HEK293 (cell line): ENCODE measurements around the gene CDCA5.

Experiments used
- BCL11A ChIP-seq: fragments of 450-650 bp; formaldehyde crosslinking; IDR thresholded peaks from 2 replicates; pipeline ENCODE4 v1.5.1; 2016; ENCODE audit warnings: low read depth, missing biosample characterization, missing genetic modification characterization
- CTCF ChIP-seq: fragments of 450-650 bp; formaldehyde crosslinking; IDR thresholded peaks from 2 replicates; pipeline ENCODE4 v1.5.1; 2016; ENCODE audit warnings: missing biosample characterization, missing genetic modification characterization
- ELK4 ChIP-seq: IDR thresholded peaks from 2 replicates; pipeline ENCODE4 v1.6.1; 2011; ENCODE audit warnings: mild to moderate bottlenecking, low read depth, low read length, borderline replicate concordance
- FEZF1 ChIP-seq: fragments of 450-650 bp; formaldehyde crosslinking; IDR thresholded peaks from 2 replicates; pipeline ENCODE4 v1.5.1; 2016; ENCODE audit warnings: missing biosample characterization, missing genetic modification characterization
- HIC1 ChIP-seq: fragments of 450-650 bp; formaldehyde crosslinking; IDR thresholded peaks from 2 replicates; pipeline ENCODE4 v1.5.1; 2016; ENCODE audit warnings: missing biosample characterization, missing genetic modification characterization
- HOXA7 ChIP-seq: sonication (generic); formaldehyde crosslinking; IDR thresholded peaks from 2 replicates; pipeline ENCODE4 v1.8.1; 2022; ENCODE audit warnings: missing genetic modification reagents, borderline replicate concordance
- HOXD13 ChIP-seq: sonication (generic); formaldehyde crosslinking; IDR thresholded peaks from 2 replicates; pipeline ENCODE4 v1.8.0; 2022; ENCODE audit warnings: missing genetic modification reagents, borderline replicate concordance
- KLF17 ChIP-seq: fragments of 450-650 bp; formaldehyde crosslinking; IDR thresholded peaks from 2 replicates; pipeline ENCODE4 v1.5.1; 2016; ENCODE audit warnings: missing biosample characterization, missing genetic modification characterization
- PRDM1 ChIP-seq: fragments of 450-650 bp; formaldehyde crosslinking; IDR thresholded peaks from 2 replicates; pipeline ENCODE4; 2016; ENCODE audit warnings: missing biosample characterization, missing genetic modification characterization
- PRDM10 ChIP-seq: fragments of 450-650 bp; formaldehyde crosslinking; IDR thresholded peaks from 2 replicates; pipeline ENCODE4 v1.5.1; 2016; ENCODE audit warnings: missing biosample characterization, missing genetic modification characterization
- PRDM2 ChIP-seq: fragments of 450-650 bp; formaldehyde crosslinking; IDR thresholded peaks from 2 replicates; pipeline ENCODE4 v1.5.1; 2016; ENCODE audit warnings: missing biosample characterization, missing genetic modification characterization, borderline replicate concordance
- SP2 ChIP-seq: fragments of 450-650 bp; formaldehyde crosslinking; IDR thresholded peaks from 2 replicates; pipeline ENCODE4 v1.5.1; 2016; ENCODE audit warnings: missing biosample characterization, missing genetic modification characterization
- ZBTB8A ChIP-seq: fragments of 450-650 bp; formaldehyde crosslinking; IDR thresholded peaks from 2 replicates; pipeline ENCODE4 v1.5.1; 2016; ENCODE audit warnings: missing biosample characterization, missing genetic modification characterization
- ZFHX2 ChIP-seq: fragments of 450-650 bp; formaldehyde crosslinking; conservative IDR thresholded peaks from 2 replicates; pipeline ENCODE4 v1.5.1; 2016; ENCODE audit warnings: missing biosample characterization, missing genetic modification characterization
- ZNF184 ChIP-seq: fragments of 450-650 bp; IDR thresholded peaks from 2 replicates; pipeline ENCODE4 v1.5.1; 2018; ENCODE audit warnings: missing biosample characterization, mild to moderate bottlenecking, missing genetic modification characterization
- ZNF341 ChIP-seq: fragments of 450-650 bp; formaldehyde crosslinking; IDR thresholded peaks from 2 replicates; pipeline ENCODE4; 2016; ENCODE audit warnings: low read depth, missing biosample characterization, missing genetic modification characterization
- ZNF37A ChIP-seq: fragments of 450-650 bp; IDR thresholded peaks from 2 replicates; pipeline ENCODE4 v1.5.1; 2018; ENCODE audit warnings: missing biosample characterization, missing genetic modification characterization
- ZNF544 ChIP-seq: fragments of 450-650 bp; formaldehyde crosslinking; IDR thresholded peaks from 2 replicates; pipeline ENCODE4 v1.5.0; 2017; ENCODE audit warnings: missing biosample characterization, missing genetic modification characterization
- ZNF555 ChIP-seq: fragments of 450-650 bp; formaldehyde crosslinking; conservative IDR thresholded peaks from 2 replicates; pipeline ENCODE4 v1.5.1; 2017; ENCODE audit warnings: missing biosample characterization, mild to moderate bottlenecking, missing genetic modification characterization, inconsistent platforms
- ZNF561 ChIP-seq: fragments of 450-650 bp; IDR thresholded peaks from 2 replicates; pipeline ENCODE4 v1.5.1; 2018; ENCODE audit warnings: missing biosample characterization, missing genetic modification characterization, borderline replicate concordance
- ZNF585B ChIP-seq: fragments of 450-650 bp; formaldehyde crosslinking; IDR thresholded peaks from 2 replicates; pipeline ENCODE4 v1.5.1; 2016; ENCODE audit warnings: missing biosample characterization, missing genetic modification characterization
- ZNF623 ChIP-seq: fragments of 450-650 bp; formaldehyde crosslinking; IDR thresholded peaks from 2 replicates; pipeline ENCODE4 v1.5.1; 2016; ENCODE audit warnings: missing biosample characterization, missing genetic modification characterization
- ZNF677 ChIP-seq: fragments of 450-650 bp; IDR thresholded peaks from 2 replicates; pipeline ENCODE4 v1.5.0; 2018; ENCODE audit warnings: missing biosample characterization, mild to moderate bottlenecking, missing genetic modification characterization, moderate library complexity

The CDCA5 gene

GRCh38 chr11:65112546-65113360 is 28.9 kb upstream of the CDCA5 start (continued):
- no peak for TF ChIP-seq FEZF1 (tag by site-specific recombination)
- peak; percentile 18 for TF ChIP-seq ZBTB8A (tag by site-specific recombination)
- TF ChIP-seq ZNF37A, result no peak
- peak; percentile 48; the same call in 1 of the 2 replicates for TF ChIP-seq PRDM10
- TF ChIP-seq ZNF544 (tag by site-specific recombination), result no peak
- no peak for TF ChIP-seq ZFHX2 (tag by site-specific recombination)
- no peak for TF ChIP-seq ELK4
- TF ChIP-seq ZNF623, result no peak
- no peak for TF ChIP-seq ZNF341
- TF ChIP-seq ZNF585B (tag by site-specific recombination), result no peak
- TF ChIP-seq PRDM1 (tag by site-specific recombination), result no peak
- no peak for TF ChIP-seq PRDM2 (tag by site-specific recombination)
- TF ChIP-seq CTCF (tag by site-specific recombination), result peak; percentile 59
- peak; percentile 53; the same call in 1 of the 2 replicates for TF ChIP-seq ZNF561 (tag by site-specific recombination)
- TF ChIP-seq ZNF555 (tag by site-specific recombination), result no peak
- 0 out of 2 replicates have a peak, but pooled peaks have one; percentile 5 for TF ChIP-seq SP2 (tag by site-specific recombination)
- TF ChIP-seq HOXA7 (CRISPR knock-in tag), result no peak
- no peak for TF ChIP-seq HOXD13 (CRISPR knock-in tag)
- TF ChIP-seq ZNF677, result no peak
- TF ChIP-seq KLF17 (tag by site-specific recombination), result 0 out of 2 replicates have a peak, but pooled peaks have one; percentile 43
- TF ChIP-seq HIC1 (tag by site-specific recombination), result no peak
- no peak for TF ChIP-seq BCL11A
- no peak for TF ChIP-seq ZNF184
